Measurements from ENCODE around the gene RPS6KA2. TPM values are rescaled to one million over a fixed set of nuclear protein-coding genes. Genes with fewer than 3 reads are reported as not detected.

RPS6KA2 gene
- total RNA-seq, 4 donors from 2014 or later, result 52.1 to 84.8 (median 58.7) TPM

DNA sequence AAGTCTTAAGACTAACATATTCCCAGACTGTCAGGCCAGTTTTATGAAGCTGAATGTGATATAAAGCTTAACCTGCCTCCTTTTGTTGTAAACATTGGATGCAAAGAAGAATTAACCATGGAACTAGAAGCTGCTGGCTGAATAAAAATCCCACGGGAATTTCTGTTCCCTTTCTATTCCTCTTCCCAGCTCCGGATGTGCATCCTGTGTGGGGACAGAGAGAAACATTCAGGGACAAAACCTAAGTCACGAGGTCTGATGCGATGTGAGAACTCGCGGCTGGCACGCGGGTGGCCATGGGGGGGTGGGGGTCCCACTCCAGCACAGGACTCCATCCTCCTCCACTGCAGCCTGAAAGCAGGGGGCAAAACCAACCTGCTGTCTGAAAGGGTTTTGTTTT is 72.7 kb downstream of the RPS6KA2 start:
- ATAC-seq (ENCODE audit: low FRiP score), result no peak
- no peak for DNase-seq (ENCODE audit: low spot score)
- TF ChIP-seq, protein P1, sequence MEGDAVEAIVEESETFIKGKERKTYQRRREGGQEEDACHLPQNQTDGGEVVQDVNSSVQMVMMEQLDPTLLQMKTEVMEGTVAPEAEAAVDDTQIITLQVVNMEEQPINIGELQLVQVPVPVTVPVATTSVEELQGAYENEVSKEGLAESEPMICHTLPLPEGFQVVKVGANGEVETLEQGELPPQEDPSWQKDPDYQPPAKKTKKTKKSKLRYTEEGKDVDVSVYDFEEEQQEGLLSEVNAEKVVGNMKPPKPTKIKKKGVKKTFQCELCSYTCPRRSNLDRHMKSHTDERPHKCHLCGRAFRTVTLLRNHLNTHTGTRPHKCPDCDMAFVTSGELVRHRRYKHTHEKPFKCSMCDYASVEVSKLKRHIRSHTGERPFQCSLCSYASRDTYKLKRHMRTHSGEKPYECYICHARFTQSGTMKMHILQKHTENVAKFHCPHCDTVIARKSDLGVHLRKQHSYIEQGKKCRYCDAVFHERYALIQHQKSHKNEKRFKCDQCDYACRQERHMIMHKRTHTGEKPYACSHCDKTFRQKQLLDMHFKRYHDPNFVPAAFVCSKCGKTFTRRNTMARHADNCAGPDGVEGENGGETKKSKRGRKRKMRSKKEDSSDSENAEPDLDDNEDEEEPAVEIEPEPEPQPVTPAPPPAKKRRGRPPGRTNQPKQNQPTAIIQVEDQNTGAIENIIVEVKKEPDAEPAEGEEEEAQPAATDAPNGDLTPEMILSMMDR (IDR thresholded peaks at IDR 0.05), result no peak

DNA sequence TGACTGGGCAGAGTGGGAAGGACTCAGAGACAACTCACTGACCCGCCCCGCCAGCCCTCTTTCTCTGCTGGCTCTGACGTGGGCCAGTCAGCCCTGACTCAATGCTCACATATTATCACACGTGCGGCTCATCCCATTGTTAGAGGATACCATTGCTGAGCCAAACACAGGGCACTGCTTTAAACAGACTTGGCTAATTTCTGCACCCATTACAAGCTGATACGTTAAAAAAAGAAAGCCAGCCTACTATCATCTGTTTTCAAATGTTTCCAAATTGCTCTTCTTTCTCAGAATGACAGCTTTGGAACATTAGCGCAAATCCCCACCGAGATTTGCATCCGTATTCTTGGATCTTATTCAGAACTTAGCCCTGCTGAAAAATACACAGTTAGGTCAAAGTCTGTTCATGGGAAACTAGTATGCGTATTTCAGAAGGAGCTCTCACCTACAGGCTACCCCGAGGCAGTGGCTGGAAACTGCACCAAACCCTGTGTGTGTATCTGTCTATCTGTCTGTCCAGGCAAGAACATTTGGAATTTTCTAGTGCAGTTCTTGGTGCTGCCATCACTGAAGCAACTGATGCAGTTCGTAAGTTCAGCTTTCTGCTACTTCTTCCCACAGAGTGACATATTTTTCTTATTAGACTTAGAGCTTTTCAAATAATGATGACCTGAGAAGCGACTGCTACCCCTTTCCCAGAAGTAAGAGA is 73.3 kb downstream of the RPS6KA2 start:
- TF ChIP-seq, protein P1 (IDR thresholded peaks at IDR 0.05), result no peak
- no peak for DNase-seq (ENCODE audit: low spot score)
- ATAC-seq (ENCODE audit: low FRiP score), result no peak

DNA sequence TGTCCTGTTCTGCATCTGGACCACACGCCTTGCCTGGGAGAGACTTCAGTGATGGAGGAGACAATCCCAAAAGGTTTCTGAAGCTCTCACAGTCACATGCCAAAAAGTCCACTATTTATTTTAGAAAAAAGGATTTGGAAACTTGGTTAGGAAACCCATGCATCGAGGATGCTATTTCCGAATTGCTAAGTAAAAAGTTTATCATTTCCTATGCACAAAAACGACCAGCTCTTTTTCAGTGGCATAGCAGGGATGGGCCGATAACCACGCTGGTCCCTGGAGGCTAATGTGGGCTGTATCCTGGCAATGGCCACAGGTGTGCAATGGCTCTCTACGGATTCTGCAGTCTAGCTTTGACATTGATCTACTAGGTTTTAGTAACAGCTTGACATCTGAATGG is 74.5 kb downstream of the RPS6KA2 start:
- no peak for DNase-seq (ENCODE audit: low spot score)
- TF ChIP-seq, protein P1 (IDR thresholded peaks at IDR 0.05), result no peak
- no peak for ATAC-seq (ENCODE audit: low FRiP score)

DNA sequence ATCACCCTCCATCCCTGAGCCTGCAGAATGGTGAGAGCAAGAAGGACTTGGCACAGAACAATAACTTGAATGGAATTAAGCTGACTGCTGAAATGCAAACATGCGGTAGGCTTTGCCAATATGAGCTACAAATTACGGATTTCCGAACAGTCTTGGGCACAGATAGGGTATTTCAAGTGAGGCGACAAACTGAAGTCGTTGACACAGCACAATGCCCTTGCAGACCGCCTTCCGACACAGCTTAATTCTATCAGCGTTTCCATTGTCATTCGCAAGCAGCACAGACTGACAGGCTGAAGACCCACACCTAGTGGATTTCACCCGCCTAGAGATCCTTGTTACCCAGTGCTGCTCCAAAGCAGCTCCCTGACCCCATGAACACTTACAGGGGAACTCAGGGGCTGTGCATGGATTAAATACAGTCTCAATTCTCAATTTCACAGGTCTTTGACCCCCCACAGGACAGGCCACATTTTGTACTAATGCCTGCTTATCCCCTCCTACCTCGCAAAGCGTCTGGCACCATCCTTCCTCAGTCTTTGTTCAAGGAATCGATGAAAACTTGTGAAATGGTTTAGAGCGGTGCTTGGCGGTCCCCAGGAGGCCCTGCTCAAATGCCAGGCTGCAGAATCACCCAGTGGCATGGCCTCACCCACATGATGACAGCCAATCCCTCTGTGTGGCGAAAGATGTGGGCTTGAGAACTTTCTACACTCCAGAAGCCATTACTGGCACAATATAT is 75.1 kb downstream of the RPS6KA2 start:
- TF ChIP-seq, protein P1 (IDR thresholded peaks at IDR 0.05), result no peak
- ATAC-seq (ENCODE audit: low FRiP score), result no peak
- no peak for DNase-seq (ENCODE audit: low spot score)

- TF ChIP-seq, protein P1 (IDR thresholded peaks at IDR 0.05), result no peak
- no peak for DNase-seq (ENCODE audit: low spot score)
- ATAC-seq (ENCODE audit: low FRiP score), result no peak
Observed at GRCh38 chr6:166546653-166547052, 80.4 kb downstream of the RPS6KA2 start.

DNA sequence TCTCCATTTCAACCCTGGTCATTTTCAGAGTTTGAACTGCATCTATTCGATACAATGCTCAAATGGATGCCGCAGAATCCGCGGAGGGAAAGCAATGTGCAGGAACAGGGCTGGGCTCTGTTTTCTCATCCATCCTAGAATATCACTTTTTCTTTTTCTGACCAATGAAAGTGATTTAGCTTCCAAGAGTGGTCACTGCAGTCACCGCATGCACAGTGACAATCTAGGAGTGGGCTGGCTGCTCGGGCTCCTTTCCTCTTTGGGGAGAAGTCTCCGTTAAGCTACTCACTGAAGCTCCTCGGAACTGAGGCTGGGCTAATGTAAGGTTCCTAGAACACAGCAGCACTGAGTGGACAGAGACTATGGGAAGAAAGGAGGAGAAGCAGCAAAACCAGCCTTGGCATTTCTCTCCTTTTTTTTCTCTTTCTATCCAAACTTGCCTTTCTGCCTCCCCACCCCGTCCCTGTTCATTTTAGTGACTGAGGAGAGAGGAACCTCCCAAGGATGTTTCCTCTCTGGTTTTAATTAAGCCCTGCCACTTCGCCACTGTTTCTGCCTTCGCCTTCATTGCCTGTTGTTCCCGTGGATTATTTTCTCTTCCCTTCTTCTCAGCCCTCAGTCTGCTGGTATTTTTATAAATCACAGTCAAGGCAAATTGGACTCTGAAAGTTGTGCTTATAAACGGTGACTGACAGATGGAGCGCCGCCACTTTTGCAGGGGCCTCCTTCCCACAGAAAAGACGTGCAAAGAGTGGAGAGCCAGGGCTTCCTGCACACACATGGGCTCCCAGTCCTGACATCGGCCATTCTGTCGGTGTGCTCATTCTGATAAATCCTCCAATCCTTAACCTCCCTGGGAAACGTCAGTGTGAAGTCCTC is 81.7 kb downstream of the RPS6KA2 start:
- DNase-seq (ENCODE audit: low spot score) (no peak), ATAC-seq (ENCODE audit: low FRiP score) (no peak)
- TF ChIP-seq, protein P1 (IDR thresholded peaks at IDR 0.05), result no peak

Measured in omental fat pad (tissue), 4 donors.